Activated B cell treated with CpG ODN at 0.5 μM for 24 hours (primary cell): ENCODE measurements around the gene LRRC46. TPM values are rescaled to one million over a fixed set of nuclear protein-coding genes. Genes with fewer than 3 reads are reported as not detected.

ENCODE experiments used
- ATAC-seq: fragments of 200-7000 bp; cut with Tn5 transposase; one replicate; pipeline ENCODE4 v1.10.0; 2021; ENCODE audit warnings: low read depth, mild to moderate bottlenecking, moderate library complexity
- CTCF ChIA-PET: fragments of 350-600 bp; sonication (Branson Sonifier 250); formaldehyde crosslinking; loops from one replicate; lab custom pipeline; 2021; ENCODE audit warnings: antibody characterized with exemption; lab: Charles Lee
- POLR2A ChIA-PET: fragments of 350-600 bp; sonication (Branson Sonifier 250); formaldehyde crosslinking; loops from one replicate; lab custom pipeline; 2021; ENCODE audit warnings: antibody characterized with exemption; lab: Charles Lee
- DNase-seq: peaks from one replicate; pipeline ENCODE4 v3.0.0; 2022
- H3K27ac Mint-ChIP-seq: one replicate; pipeline ENCODE4 v1.8.0; 2020; ENCODE audit warnings: mixed read lengths
- H3K27me3 Mint-ChIP-seq: one replicate; pipeline ENCODE4 v1.8.0; 2021; ENCODE audit warnings: mixed read lengths
- H3K36me3 Mint-ChIP-seq: one replicate; pipeline ENCODE4 v1.8.0; 2021; ENCODE audit warnings: low read depth, mixed read lengths
- H3K4me1 Mint-ChIP-seq: one replicate; pipeline ENCODE4 v1.8.0; 2021; ENCODE audit warnings: mixed read lengths
- H3K4me3 Mint-ChIP-seq: one replicate; pipeline ENCODE4 v1.8.0; 2020; ENCODE audit warnings: mild to moderate bottlenecking, mixed read lengths
- H3K9me3 Mint-ChIP-seq: one replicate; pipeline ENCODE4 v1.8.0; 2020; ENCODE audit warnings: mixed read lengths
- intact Hi-C: fragments of 100-400 bp; cut with micrococcal nuclease; formaldehyde crosslinking; loops from one replicate; pipeline ENCODE4 v1.15.1; 2024
- total RNA-seq: library from RNA; stranded (reverse); gene quantifications from 2 replicates; pipeline ENCODE4 v1.2.3, GENCODE V29; 2022
- TF ChIP-seq, protein P1 (sequence below): fragments of 200-600 bp; IDR thresholded peaks from one replicate; pipeline ENCODE4 v1.8.0; 2022; ENCODE audit warnings: antibody characterized with exemption, mild to moderate bottlenecking

Gene LRRC46
- total RNA-seq, 1 donor from 2014 or later, result 1.9 TPM

DNA sequence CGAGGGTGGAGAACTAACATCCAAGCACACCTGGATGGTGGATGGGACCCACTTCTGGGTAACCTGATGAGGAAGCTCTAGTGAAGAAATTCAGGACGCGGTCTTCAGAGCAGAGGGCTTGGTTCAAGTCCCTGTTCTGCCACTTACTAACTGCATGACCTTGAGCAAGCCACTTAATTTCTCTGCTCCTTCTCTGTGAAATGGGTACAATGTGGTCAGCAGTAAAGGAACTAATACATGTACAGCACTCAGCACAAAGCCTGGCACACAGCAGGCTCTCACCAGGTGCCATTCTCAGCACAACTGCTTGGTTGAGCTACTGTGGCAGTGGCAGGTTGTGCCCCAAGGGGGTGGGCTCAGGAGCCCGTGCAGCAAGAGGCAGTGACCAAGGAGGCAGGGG, 8.0 kb upstream of the LRRC46 start:
- intact Hi-C loops, result no loop called here
- TF ChIP-seq, protein P1, sequence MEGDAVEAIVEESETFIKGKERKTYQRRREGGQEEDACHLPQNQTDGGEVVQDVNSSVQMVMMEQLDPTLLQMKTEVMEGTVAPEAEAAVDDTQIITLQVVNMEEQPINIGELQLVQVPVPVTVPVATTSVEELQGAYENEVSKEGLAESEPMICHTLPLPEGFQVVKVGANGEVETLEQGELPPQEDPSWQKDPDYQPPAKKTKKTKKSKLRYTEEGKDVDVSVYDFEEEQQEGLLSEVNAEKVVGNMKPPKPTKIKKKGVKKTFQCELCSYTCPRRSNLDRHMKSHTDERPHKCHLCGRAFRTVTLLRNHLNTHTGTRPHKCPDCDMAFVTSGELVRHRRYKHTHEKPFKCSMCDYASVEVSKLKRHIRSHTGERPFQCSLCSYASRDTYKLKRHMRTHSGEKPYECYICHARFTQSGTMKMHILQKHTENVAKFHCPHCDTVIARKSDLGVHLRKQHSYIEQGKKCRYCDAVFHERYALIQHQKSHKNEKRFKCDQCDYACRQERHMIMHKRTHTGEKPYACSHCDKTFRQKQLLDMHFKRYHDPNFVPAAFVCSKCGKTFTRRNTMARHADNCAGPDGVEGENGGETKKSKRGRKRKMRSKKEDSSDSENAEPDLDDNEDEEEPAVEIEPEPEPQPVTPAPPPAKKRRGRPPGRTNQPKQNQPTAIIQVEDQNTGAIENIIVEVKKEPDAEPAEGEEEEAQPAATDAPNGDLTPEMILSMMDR, result no peak
- Mint-ChIP-seq H3K4me3 (no peak overlapping the region), H3K36me3 (peaks cover 59% of the 10 kb centered on the region), H3K4me1 (peaks cover 26% of the 10 kb centered on the region), H3K9me3 (no peaks in the 10 kb centered on the region), H3K27ac (no peak overlapping the region), H3K27me3 (no peaks in the 10 kb centered on the region)
- ATAC-seq (no peak), DNase-seq (no peak)
- ChIA-PET CTCF (no interaction called here), POLR2A (no interaction called here)

DNA sequence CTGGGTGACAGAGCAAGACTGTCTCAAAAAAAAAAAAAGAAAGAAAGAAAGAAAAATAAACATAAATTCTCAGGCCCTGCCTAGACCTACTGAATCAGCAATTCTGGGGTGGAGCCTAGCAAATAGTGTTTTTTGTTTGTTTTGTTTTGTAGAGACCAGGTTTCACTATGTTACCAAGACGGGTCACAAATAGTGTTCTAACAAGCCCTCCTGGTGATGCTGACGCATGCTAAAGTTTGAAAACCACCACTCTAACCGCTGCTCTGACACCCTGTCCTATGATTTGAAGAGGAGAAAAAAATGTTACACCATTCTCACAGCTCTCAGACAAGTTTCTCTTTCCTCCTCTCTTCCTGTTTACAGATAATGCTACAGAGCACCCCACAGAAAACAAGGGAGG, 1.6 kb upstream of the LRRC46 start:
- H3K4me1 Mint-ChIP-seq, result peaks cover 29% of the 10 kb centered on the region
- ATAC-seq (no peak), DNase-seq (no peak)
- intact Hi-C loops, result loop anchor here (2.0 kb wide), 1 partner anchor 141 kb away; the partner anchor contains the start of gene CDK5RAP3
- TF ChIP-seq, protein P1, result no peak
- H3K9me3 Mint-ChIP-seq, result no peaks in the 10 kb centered on the region
- ChIA-PET POLR2A (interaction anchor here (0.7 to 3.1 kb wide), 4 partner anchors 8 to 141 kb away, joined by 5 to 53 read pairs (median 26); partner anchors contain the start of genes CDK5RAP3, OSBPL7 and SP2), CTCF (no interaction called here)
- H3K27me3 Mint-ChIP-seq, result no peaks in the 10 kb centered on the region
- H3K4me3 Mint-ChIP-seq, result peak overlapping the region; percentile 96
- H3K27ac Mint-ChIP-seq, result no peak overlapping the region
- peaks cover 45% of the 10 kb centered on the region for H3K36me3 Mint-ChIP-seq

DNA sequence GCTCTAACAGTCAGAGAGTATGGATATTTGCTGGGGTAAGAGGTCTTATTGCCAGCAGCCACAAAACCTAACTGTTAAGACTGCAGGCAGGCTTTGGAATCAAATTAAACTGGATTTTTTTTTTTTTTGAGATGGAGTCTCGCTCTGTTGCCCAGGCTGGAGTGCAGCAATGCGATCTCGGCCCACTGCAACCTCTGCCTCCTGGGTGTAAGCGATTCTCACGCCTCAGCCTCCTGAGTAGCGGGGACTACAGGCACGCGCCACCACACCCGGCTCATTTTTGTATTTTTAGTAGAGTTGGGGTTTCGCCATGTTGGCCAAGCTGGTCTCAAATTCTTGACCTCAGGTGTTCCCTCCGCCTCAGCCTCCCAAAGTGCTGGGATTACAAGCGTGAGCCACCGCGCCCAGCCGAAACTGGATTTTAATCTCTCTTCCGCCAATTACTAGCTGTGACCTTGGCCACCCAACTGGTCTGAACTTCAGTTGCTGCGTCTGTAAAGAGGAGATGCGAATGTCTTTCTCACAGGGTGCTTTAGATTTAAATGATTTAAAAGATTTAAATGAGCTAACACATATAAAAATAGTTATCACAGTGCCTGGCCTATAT, 971 bp upstream of the LRRC46 start:
- Mint-ChIP-seq H3K36me3 (peaks cover 41% of the 10 kb centered on the region), H3K4me1 (peaks cover 29% of the 10 kb centered on the region), H3K27ac (peak overlapping the region; percentile 92), H3K4me3 (peak overlapping the region; percentile 96), H3K27me3 (no peaks in the 10 kb centered on the region), H3K9me3 (no peaks in the 10 kb centered on the region)
- ChIA-PET CTCF (interaction anchor here (1.1 to 1.2 kb wide), 3 partner anchors 8 to 59 kb away, joined by 3 to 5 read pairs (median 4); partner anchors contain the start of gene OSBPL7), POLR2A (interaction anchor here (1.2 to 3.1 kb wide), 8 partner anchors 9 to 141 kb away, joined by 3 to 53 read pairs (median 11); partner anchors contain the start of genes CDK5RAP3, OSBPL7, PNPO and SP2)
- TF ChIP-seq, protein P1, result no peak
- intact Hi-C loops, result loop anchor here (1.0 to 2.0 kb wide), 4 partner anchors 9 to 140 kb away; partner anchors contain the start of genes CDK5RAP3, OSBPL7 and SCRN2
- ATAC-seq, result no peak
- DNase-seq, result no peak

DNA sequence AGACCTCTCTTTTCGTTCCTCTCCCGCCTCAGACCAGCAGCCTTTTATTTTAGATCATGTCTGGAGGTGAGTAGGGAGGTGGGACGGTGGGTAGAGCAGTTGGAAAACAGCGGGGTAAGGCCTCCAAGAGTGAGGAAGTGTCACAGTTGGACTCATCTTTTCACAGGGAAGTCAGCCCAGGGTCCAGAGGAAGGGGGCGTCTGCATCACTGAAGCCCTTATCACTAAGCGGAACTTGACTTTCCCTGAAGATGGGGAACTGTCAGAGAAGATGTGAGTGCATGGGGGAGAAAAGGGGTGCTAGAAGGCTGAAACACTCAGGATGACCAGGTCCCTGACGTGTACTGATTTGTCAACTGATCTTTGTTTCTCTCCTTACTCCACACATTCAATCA, 461 bp downstream of the LRRC46 start:
- Mint-ChIP-seq H3K27ac (peak overlapping the region; percentile 92), H3K36me3 (peaks cover 29% of the 10 kb centered on the region), H3K27me3 (no peaks in the 10 kb centered on the region), H3K9me3 (no peaks in the 10 kb centered on the region), H3K4me3 (peak overlapping the region; percentile 96), H3K4me1 (peaks cover 29% of the 10 kb centered on the region)
- TF ChIP-seq, protein P1, result no peak
- POLR2A ChIA-PET, result interaction anchor here (0.6 to 3.1 kb wide), 15 partner anchors 9 to 217 kb away, joined by 3 to 53 read pairs (median 6); partner anchors contain the start of genes CDK5RAP3, KPNB1, NFE2L1 and OSBPL7
- no peak for DNase-seq
- intact Hi-C loops, result loop anchor here (1.0 to 2.0 kb wide), 4 partner anchors 9 to 139 kb away; partner anchors contain the start of genes CDK5RAP3, OSBPL7 and SCRN2
- CTCF ChIA-PET, result interaction anchor here (1.1 to 1.2 kb wide), 2 partner anchors 10 to 58 kb away, joined by 4 to 5 read pairs; partner anchors contain the start of gene OSBPL7
- ATAC-seq, result peak; percentile 8

DNA sequence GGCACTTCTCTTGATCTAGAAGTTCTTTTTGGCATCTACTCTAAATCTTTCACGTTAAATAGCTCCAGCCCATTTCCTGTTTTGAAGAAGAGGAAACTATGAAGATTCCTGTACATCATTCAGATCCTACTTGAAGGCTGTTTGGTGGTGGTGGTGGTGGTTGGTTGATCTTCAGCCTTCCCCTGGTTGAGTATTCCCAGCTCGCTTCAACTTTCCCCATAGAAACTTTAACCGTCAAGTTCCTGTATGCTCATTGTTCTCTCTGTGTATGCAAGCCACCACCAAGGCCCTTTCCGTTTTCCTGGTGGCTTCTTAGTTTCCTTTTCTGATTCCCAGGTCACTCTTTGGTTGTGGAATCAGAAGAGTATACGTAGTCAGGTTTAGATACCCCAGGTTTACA, 3.3 kb downstream of the LRRC46 start:
- Mint-ChIP-seq H3K36me3 (peaks cover 11% of the 10 kb centered on the region), H3K4me3 (no peak overlapping the region), H3K27ac (no peak overlapping the region), H3K27me3 (no peaks in the 10 kb centered on the region), H3K4me1 (peaks cover 27% of the 10 kb centered on the region), H3K9me3 (no peaks in the 10 kb centered on the region)
- ChIA-PET POLR2A (interaction anchor here (0.6 kb wide), 1 partner anchor 94 kb away, joined by 3 read pairs; no protein-coding TSS in a partner anchor), CTCF (no interaction called here)
- intact Hi-C loops, result no loop called here
- DNase-seq (no peak), ATAC-seq (no peak)
- TF ChIP-seq, protein P1, result no peak
